SK-N-MC (cell line): Measurements from ENCODE around the gene STXBP5L.
"Not testable (repeated sequence)": the region's sequence is repeated elsewhere in the genome, so short reads cannot be mapped to it uniquely, and the experiment has no call there.

Experiments used
- EZH2 ChIP-seq: fragments of 200-600 bp; sonication (generic); IDR thresholded peaks from one replicate; pipeline ENCODE4 v1.6.1; 2017; ENCODE audit warnings: antibody characterized with exemption
- FOXP2 ChIP-seq: optimal IDR thresholded peaks from 2 replicates; pipeline ENCODE3; 2011; ENCODE audit warnings: mild to moderate bottlenecking, moderate library complexity; ENCODE audit not compliant: insufficient read depth; ENCODE audit errors: extremely low read length, control extremely low read depth
- POLR2AphosphoS5 ChIP-seq: IDR thresholded peaks from 2 replicates; pipeline ENCODE4 v1.6.1; 2012; ENCODE audit warnings: mild to moderate bottlenecking, low read depth, low read length, borderline replicate concordance

DNA sequence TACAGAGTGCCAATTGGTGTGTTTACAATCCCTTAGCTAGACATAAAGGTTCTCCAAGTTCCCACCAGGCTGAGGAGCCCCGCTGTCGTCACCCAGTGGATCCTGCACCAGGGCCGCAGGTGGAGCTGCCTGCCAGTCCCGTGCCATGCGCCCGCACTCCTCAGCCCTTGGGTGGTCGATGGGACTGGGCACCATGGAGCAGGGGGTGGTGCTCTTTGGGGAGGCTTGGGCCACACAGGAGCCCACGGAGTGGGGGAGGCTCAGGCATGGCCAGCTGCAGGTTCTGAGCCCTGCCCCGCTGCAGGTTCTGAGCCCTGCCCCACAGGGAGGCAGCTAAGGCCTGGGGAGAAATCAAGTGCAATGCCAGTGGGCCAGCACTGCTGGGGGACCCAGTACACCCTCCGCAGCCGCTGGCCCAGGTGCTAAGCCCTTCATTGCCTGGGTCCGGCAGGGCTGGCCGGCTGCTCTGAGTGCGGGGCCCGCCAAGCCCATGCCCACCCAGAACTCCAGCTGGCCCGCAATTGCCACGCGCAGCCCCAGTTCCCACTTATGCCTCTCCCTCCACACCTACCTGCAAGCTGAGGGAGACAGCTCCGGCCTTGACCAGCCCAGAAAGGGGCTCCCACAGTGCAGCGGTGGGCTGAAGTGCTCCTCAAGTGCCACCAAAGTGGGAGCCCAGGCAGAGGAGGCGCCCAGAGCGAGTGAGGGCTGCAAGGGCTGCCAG is 170.5 kb downstream of the STXBP5L start:
- TF ChIP-seq POLR2AphosphoS5, EZH2, FOXP2: not testable (repeated sequence)
